ENCODE data around the gene MDN1. TPM values are rescaled to one million over a fixed set of nuclear protein-coding genes. Genes with fewer than 3 reads are reported as not detected.

Gene MDN1
- polyA plus RNA-seq, 1 of the 3 experiments (the other 2 are of a cell fraction): 8.5 TPM

DNA sequence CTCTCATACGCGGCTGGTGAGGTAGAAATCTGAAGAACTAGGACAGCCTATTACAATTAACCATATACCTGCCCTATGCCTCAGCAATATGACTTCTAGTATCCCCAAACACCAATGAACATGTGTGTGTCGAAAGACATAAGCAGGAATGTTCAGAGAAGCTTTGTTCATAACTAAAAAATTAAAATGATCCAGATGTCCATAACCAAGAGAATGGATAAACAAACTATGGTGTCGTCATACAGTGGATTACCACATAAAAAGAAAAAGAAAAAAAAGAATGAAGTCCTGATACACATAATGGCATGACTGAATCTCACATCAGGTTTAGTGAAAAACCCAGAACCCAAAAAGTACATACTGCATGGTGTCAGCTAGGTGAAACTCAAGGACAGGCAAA lies 73.9 kb downstream of the MDN1 start:
- Histone ChIP-seq H4K20me1 (ENCODE audit: insufficient read depth) (no peaks in the 10 kb centered on the region), H3K4me1 (ENCODE audit: control insufficient read depth in 1 of 2, insufficient read depth in 2 of 2, low read depth in 1 of 2, low read length in 1 of 2) (no peaks in the 10 kb centered on the region), H3F3A (replicated peaks; ENCODE audit: insufficient read depth) (no peaks in the 10 kb centered on the region), H3K27ac (ENCODE audit: low read depth in 2 of 2, low read length in 1 of 2) (no peak overlapping the region), H3K27me3 (ENCODE audit: insufficient read depth) (no peaks in the 10 kb centered on the region), H3K79me2 (ENCODE audit: insufficient read depth) (no peaks in the 10 kb centered on the region), H3K9ac (no peak overlapping the region), H2AFZ (ENCODE audit: low read depth) (no peak overlapping the region), H3K36me3 (replicated peaks in 1 of 2; ENCODE audit: control insufficient read depth in 1 of 2, insufficient read depth in 2 of 2, low read length in 1 of 2) (peaks cover 57 to 61% of the 10 kb centered on the region in 2 experiments), H3K4me2 (no peak overlapping the region), H3K9me3 (no peaks in the 10 kb centered on the region), H3K4me3 (ENCODE audit: low read depth in 2 of 2, low read length in 1 of 2) (no peak overlapping the region), H3K9me2 (no peaks in the 10 kb centered on the region)
- ChIA-PET POLR2A (no interaction called here), CTCF (no interaction called here)
- TF ChIP-seq MXI1 (IDR thresholded peaks at IDR 0.05; ENCODE audit: low read depth, low read length) (no peak), JUND (IDR thresholded peaks at IDR 0.05) (no peak), FOXM1 (IDR thresholded peaks at IDR 0.05; ENCODE audit: low read depth) (no peak), TEAD4 (IDR thresholded peaks at IDR 0.05; ENCODE audit: borderline replicate concordance, insufficient read depth) (no peak), EZH2phosphoT487 (IDR thresholded peaks at IDR 0.05; ENCODE audit: borderline replicate concordance, low read depth) (no peak), NFIC (IDR thresholded peaks at IDR 0.05; ENCODE audit: borderline replicate concordance) (no peak), MAX (IDR thresholded peaks at IDR 0.05; ENCODE audit: low read depth) (no peak)
- 94% methylated on average over 4 of the region's 4 CpGs for WGBS (ENCODE audit: low lambda C conversion rate)
- DNase-seq: no peak

GRCh38 chr6:89745096-89745495 lies 74.5 kb downstream of the MDN1 start:
- DNase-seq: no peak
- CTCF ChIA-PET: no interaction called here

GRCh38 chr6:89736893-89737292 lies 82.7 kb downstream of the MDN1 start:
- DNase-seq: no peak
- Histone ChIP-seq H3K4me3 (ENCODE audit: low read depth in 2 of 2, low read length in 1 of 2) (no peak overlapping the region), H3K9ac (no peak overlapping the region), H3K4me2 (no peak overlapping the region), H3K27me3 (ENCODE audit: insufficient read depth) (no peaks in the 10 kb centered on the region), H3F3A (replicated peaks; ENCODE audit: insufficient read depth) (no peaks in the 10 kb centered on the region), H4K20me1 (ENCODE audit: insufficient read depth) (no peaks in the 10 kb centered on the region), H3K9me2 (no peaks in the 10 kb centered on the region; the same call in 1 of the 2 replicates), H3K27ac (ENCODE audit: low read depth in 2 of 2, low read length in 1 of 2) (no peak overlapping the region), H3K79me2 (ENCODE audit: insufficient read depth) (no peaks in the 10 kb centered on the region), H3K9me3 (no peaks in the 10 kb centered on the region), H3K4me1 (ENCODE audit: control insufficient read depth in 1 of 2, insufficient read depth in 2 of 2, low read depth in 1 of 2, low read length in 1 of 2) (no peaks in the 10 kb centered on the region), H2AFZ (ENCODE audit: low read depth) (no peak overlapping the region), H3K36me3 (replicated peaks in 1 of 2; ENCODE audit: control insufficient read depth in 1 of 2, insufficient read depth in 2 of 2, low read length in 1 of 2) (peaks cover 46 to 49% of the 10 kb centered on the region in 2 experiments)
- WGBS (ENCODE audit: low lambda C conversion rate): 91% methylated on average over 3 of the region's 3 CpGs
- ChIA-PET POLR2A (no interaction called here), CTCF (interaction anchor here (2.2 kb wide), 1 partner anchor 365 kb away, joined by 7 read pairs; no protein-coding TSS in a partner anchor)
- TF ChIP-seq, protein P1, sequence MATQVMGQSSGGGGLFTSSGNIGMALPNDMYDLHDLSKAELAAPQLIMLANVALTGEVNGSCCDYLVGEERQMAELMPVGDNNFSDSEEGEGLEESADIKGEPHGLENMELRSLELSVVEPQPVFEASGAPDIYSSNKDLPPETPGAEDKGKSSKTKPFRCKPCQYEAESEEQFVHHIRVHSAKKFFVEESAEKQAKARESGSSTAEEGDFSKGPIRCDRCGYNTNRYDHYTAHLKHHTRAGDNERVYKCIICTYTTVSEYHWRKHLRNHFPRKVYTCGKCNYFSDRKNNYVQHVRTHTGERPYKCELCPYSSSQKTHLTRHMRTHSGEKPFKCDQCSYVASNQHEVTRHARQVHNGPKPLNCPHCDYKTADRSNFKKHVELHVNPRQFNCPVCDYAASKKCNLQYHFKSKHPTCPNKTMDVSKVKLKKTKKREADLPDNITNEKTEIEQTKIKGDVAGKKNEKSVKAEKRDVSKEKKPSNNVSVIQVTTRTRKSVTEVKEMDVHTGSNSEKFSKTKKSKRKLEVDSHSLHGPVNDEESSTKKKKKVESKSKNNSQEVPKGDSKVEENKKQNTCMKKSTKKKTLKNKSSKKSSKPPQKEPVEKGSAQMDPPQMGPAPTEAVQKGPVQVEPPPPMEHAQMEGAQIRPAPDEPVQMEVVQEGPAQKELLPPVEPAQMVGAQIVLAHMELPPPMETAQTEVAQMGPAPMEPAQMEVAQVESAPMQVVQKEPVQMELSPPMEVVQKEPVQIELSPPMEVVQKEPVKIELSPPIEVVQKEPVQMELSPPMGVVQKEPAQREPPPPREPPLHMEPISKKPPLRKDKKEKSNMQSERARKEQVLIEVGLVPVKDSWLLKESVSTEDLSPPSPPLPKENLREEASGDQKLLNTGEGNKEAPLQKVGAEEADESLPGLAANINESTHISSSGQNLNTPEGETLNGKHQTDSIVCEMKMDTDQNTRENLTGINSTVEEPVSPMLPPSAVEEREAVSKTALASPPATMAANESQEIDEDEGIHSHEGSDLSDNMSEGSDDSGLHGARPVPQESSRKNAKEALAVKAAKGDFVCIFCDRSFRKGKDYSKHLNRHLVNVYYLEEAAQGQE (IDR thresholded peaks at IDR 0.05; ENCODE audit: low read depth, low read length): no peak
- no peak for TF ChIP-seq GABPA (IDR thresholded peaks at IDR 0.05; ENCODE audit: low read depth)
- no peak for TF ChIP-seq RAD21 (IDR thresholded peaks at IDR 0.05; ENCODE audit: low read length)
- TF ChIP-seq MEF2A (IDR thresholded peaks at IDR 0.05; ENCODE audit: borderline replicate concordance, low read depth): no peak
- no peak for TF ChIP-seq MXI1 (IDR thresholded peaks at IDR 0.05; ENCODE audit: low read depth, low read length)
- no peak for TF ChIP-seq MAX (IDR thresholded peaks at IDR 0.05; ENCODE audit: low read depth)
- TF ChIP-seq, protein P2, sequence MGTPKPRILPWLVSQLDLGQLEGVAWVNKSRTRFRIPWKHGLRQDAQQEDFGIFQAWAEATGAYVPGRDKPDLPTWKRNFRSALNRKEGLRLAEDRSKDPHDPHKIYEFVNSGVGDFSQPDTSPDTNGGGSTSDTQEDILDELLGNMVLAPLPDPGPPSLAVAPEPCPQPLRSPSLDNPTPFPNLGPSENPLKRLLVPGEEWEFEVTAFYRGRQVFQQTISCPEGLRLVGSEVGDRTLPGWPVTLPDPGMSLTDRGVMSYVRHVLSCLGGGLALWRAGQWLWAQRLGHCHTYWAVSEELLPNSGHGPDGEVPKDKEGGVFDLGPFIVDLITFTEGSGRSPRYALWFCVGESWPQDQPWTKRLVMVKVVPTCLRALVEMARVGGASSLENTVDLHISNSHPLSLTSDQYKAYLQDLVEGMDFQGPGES (IDR thresholded peaks at IDR 0.05; ENCODE audit: low read depth, low read length): no peak

More at GRCh38 chr6:89745096-89745495, 74.5 kb downstream of the MDN1 start:
- WGBS (ENCODE audit: low lambda C conversion rate): 87% methylated on average over 5 of the region's 5 CpGs
- no peaks in the 10 kb centered on the region for H3K9me3 ChIP-seq
- no peaks in the 10 kb centered on the region for H3F3A ChIP-seq (replicated peaks; ENCODE audit: insufficient read depth)
- H3K4me1 ChIP-seq (ENCODE audit: control insufficient read depth in 1 of 2, insufficient read depth in 2 of 2, low read depth in 1 of 2, low read length in 1 of 2): no peaks in the 10 kb centered on the region
- TF ChIP-seq RFX5 (IDR thresholded peaks at IDR 0.05; ENCODE audit: low read length): no peak
- TF ChIP-seq, protein P3, sequence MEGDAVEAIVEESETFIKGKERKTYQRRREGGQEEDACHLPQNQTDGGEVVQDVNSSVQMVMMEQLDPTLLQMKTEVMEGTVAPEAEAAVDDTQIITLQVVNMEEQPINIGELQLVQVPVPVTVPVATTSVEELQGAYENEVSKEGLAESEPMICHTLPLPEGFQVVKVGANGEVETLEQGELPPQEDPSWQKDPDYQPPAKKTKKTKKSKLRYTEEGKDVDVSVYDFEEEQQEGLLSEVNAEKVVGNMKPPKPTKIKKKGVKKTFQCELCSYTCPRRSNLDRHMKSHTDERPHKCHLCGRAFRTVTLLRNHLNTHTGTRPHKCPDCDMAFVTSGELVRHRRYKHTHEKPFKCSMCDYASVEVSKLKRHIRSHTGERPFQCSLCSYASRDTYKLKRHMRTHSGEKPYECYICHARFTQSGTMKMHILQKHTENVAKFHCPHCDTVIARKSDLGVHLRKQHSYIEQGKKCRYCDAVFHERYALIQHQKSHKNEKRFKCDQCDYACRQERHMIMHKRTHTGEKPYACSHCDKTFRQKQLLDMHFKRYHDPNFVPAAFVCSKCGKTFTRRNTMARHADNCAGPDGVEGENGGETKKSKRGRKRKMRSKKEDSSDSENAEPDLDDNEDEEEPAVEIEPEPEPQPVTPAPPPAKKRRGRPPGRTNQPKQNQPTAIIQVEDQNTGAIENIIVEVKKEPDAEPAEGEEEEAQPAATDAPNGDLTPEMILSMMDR (IDR thresholded peaks at IDR 0.05): no peak
- no peaks in the 10 kb centered on the region for H4K20me1 ChIP-seq (ENCODE audit: insufficient read depth)
- H3K27me3 ChIP-seq (ENCODE audit: insufficient read depth): no peaks in the 10 kb centered on the region
- no peak overlapping the region for H3K9ac ChIP-seq
- H3K27ac ChIP-seq (ENCODE audit: low read depth in 2 of 2, low read length in 1 of 2): no peak overlapping the region
- H2AFZ ChIP-seq (ENCODE audit: low read depth): no peak overlapping the region
- POLR2A ChIA-PET: no interaction called here
- no peaks in the 10 kb centered on the region for H3K79me2 ChIP-seq (ENCODE audit: insufficient read depth)
- no peak overlapping the region for H3K4me3 ChIP-seq (ENCODE audit: low read depth in 2 of 2, low read length in 1 of 2)
- no peaks in the 10 kb centered on the region for H3K9me2 ChIP-seq
- H3K36me3 ChIP-seq (replicated peaks in 1 of 2; ENCODE audit: control insufficient read depth in 1 of 2, insufficient read depth in 2 of 2, low read length in 1 of 2): peaks cover 57 to 61% of the 10 kb centered on the region in 2 experiments
- no peak overlapping the region for H3K4me2 ChIP-seq

Data from SK-N-SH (cell line).